HG02759 (cell line): ENCODE data around the gene GRK3.
"Not testable (repeated sequence)": the region's sequence is repeated elsewhere in the genome, so short reads cannot be mapped to it uniquely, and the experiment has no call there.

Experiments used
- ATAC-seq: cut with Tn5 transposase; IDR thresholded peaks from one replicate; pipeline ENCODE4 v1.9.1; 2021; ENCODE audit warnings: mild to moderate bottlenecking, moderate library complexity; ENCODE audit not compliant: unreplicated experiment

The GRK3 gene

DNA sequence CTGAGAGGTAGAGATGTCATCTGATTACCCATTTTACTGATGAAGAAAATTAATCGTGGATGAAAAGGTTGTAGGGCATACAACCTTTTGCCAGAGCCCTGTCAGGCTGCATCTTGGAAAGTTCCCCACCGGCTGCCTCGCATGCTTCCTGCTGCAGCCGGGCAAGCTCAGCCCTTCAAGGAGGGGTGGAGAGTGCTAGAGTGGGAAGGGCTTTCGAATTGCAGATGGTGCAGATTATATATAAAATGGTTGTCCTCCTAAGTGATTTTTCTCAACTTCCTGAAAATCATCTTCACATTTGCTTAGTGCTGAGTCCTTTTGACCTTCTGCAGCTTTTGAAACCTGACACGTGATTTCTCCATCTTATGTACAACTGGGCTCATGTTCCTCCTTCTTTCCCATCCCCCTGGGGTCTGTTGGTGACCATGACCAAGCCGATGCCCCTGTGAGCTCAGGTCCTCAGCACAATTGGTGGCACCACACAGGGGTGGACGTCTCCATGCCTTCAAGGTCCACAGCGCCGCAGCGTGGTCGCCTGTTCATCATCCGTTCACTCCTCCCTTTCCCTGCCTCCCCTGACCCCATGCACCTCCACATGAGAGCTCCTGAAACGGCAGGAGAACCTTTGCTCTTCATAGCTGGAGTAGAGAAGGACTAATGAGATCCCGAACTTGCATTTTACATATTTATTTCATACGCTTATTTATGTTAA is 129.9 kb downstream of the GRK3 start:
- no peak for ATAC-seq

DNA sequence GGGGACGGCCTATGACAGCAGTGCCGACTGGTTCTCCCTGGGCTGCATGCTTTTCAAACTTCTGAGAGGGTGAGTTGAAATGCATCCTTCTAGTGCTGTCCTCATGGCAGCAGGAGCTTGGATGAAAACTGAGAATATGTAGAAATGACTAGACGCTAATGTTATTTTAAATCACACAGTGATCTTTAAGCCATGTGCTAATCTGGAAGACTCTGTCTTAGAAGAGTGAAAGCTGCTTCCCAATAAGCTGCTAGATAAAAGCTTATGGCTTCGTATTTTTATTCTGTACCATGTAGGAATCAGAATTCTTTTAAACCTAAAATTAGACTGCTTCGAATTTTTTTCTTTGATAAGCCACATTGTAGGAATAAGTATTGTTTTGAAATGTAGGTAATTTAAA is 130.7 kb downstream of the GRK3 start:
- no peak for ATAC-seq

DNA sequence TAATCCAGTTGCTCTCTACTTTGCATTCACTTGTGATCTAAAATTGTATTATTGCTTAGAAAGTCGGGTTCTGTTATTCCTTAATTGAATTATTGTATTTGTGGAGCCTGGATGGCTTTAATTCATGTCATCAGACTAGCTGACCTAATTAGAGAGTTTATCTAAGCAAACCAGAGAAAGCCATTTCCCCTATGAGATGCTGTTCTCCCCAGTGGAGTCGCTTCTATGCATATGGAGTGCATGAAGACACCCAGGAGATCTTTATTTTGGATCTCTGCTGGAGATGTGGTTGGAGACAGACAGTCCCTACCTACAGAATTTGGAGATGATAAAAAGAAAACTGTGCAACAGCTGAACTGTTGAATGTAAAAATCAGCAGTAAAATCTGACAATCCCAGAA is 132.3 kb downstream of the GRK3 start:
- ATAC-seq: no peak

DNA sequence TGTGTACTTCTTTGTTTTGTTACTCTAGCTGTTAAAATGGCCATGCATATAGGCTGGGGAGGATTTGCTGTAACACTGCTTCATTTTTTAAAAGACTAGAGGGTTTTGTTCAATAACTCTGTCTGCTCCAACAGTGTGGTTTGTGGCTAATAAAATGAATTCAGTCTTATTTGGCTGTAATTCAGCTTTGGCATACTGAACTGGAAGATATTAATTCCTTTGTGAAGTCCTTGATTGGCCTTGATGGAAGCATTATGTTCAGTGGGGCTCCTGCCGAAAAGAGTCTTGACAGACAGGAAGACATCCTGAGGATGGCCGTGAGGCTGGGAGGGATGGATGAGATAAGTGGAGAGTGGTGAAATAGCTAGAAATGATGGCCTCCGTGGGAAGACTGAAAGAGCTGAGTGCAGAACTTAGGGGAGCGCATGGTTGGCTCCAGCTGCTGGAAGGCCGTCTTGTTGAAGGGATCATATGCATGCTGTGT is 132.7 kb downstream of the GRK3 start:
- no peak for ATAC-seq

DNA sequence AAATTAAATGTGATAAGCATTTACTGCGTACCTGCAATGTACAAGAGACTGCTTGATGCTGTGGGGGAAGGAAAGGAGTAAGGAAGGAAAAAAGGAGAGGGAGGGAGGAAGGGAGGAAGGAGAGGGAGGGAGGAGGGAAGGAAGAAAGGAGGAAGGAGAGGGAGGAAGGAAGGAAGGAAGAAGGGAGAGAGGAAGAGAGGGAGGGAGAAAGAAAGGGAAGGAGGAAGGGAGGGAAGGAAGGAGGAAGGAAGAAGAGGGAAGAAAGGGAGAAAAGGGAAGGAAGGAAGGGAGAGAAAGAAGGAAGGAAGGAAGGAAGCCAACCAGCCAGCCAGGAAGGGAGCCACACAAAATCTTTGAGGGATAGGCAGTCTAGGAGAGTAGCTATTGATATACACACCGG is 133.5 kb downstream of the GRK3 start:
- ATAC-seq: no peak

DNA sequence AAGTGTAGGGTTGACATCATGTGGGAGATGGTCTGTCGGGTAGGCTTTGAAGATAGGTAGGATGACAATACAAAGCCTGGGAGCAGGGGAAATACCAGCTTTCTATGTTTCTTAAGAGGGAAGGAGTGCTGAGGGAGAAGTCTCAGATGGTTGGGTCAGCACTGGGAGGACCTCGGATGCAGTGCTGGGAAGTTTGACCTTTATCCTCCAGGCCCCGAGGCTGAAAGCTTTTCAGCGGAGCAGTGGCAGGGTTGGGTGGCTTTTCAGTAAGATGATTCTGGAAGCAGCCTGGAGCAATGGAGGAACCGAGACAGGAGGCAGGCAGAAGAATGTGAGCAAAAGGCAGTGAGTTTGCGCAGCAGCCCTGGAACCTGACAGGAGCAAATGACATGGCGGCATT is 134.0 kb downstream of the GRK3 start:
- no peak for ATAC-seq

DNA sequence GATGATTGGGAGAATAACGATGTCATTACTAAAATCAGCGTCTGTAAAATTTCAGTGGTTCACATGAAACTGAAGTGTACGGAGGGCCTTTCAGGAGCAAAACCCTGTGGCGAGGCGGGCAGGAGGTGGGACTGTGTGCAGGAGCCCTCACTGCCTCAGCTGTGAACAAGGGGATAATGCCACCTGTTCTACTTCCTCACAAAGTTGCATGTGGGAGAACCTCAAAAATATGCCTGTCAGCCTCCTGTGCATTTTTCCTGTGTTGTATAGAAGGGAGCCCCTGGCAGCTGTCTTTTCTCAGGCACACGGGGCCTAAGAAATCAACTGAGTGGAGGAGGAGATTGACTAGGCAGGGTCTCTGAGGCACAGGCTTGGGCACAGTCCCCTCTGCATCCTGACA is 134.5 kb downstream of the GRK3 start:
- no peak for ATAC-seq

DNA sequence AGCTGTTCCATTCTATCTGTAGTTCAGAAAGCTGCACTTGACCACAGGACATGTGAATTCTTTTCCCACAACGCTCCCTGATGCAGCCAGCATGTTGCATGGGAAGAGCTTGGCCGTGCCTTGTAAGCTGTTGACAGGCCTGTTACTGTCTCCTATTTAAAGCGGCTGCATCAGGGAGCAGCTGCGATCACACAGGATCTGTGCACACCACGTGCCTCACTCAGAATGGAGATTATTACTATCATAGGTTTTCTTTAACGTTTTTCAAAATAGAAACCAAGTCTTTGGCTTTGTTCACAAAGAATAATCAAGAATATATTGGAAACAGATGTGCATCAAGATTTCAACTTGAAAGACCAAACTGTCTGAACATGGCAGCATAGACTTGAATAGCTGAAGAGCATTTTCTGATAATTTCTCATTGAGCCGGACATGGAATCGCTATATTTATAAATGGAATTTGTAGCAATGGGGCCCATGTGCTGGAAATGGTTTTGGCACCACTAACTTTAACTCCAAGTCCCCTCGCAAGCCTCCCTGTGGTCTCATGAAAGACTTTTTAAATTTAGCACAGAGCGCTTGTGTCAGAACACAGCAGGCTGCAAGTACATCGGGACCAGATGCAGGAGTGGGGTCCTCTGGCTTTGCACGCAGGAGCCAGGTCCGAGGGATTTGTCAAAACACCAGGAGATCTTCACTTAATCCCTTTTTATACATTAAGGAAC is 136.7 kb downstream of the GRK3 start:
- ATAC-seq: no peak

DNA sequence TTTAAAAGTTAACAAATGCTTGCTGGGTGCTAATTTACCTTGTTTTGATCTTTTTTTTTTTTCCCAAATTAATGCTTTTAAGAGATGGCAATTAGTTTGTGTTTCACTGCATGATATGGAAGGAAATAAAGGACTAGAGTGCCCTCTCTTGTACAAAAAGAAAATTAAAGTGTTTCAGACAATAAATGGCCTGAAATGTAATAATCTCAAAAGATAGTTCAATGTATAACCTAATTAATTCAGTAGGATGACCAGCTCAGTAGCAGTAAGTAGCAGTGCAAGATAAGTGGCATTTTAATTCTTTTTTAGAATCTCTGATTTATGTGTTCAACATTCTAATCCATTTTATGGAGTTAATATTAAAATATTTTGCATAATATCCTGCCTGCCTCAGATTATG is 137.6 kb downstream of the GRK3 start:
- ATAC-seq: no peak

DNA sequence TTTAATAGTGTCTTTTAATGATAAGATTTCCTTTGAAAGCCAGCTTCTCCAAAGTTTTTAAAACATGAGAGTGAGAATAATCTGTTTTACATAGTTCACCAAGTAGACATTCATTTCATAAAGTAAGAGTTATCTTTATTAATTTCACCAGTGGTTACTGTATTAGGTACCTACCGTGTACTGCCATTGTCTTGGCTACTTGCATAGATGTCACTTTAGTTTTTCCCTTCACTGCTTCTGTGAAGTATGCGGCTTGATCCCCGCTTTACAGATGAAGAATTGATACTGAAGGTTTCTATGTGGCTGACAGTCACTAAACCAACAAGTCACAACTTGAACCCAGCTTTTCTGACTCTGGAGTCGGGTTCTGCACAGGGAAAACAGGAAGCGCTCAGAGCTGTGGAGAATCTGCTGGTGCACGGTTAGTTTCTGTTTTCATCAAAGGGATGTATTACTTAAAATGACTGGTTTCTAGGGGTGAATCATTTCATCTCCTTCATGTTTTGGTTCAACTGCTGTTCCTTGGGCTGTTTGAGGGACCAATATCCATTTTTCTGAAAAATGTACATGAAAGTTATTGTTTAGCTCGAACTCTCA is 138.2 kb downstream of the GRK3 start:
- ATAC-seq: no peak

DNA sequence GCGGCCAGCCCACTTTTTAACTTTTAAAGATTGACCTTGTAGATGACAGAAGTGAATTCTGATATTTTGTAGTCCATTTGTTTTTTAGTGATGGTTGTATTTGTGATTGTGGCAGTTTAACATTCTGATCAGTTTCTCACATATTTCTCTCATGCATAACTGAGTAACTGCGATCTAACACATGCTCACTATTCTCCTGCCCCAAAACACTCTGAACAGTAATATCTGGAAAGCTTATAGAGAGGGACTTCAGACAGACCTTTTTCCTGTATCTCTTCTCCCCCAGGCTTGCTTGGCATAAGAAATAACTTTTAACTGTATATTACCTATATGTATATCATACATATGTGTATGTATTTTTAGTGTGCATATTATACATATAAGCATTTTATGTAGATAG is 140.2 kb downstream of the GRK3 start:
- no peak for ATAC-seq

DNA sequence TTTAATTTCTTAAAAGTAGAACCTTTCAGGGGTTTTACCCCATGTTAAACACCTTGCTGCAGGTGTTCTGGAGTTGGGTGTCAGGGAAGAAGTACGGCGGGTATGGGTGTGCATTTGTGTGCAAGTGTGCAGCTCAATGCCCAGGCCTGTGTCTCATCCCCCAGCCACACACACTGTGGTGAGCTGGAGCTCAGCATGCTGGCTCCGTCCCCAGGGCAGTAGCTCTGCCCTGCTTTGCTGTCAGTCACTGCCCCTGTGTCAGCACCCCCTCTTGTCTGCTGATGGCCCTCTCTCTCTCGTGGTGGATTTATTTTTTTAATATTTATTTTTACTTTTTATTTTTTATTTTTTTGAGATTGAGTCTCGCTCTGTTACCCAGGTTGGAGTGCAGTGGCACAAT is 141.7 kb downstream of the GRK3 start:
- ATAC-seq: no peak

DNA sequence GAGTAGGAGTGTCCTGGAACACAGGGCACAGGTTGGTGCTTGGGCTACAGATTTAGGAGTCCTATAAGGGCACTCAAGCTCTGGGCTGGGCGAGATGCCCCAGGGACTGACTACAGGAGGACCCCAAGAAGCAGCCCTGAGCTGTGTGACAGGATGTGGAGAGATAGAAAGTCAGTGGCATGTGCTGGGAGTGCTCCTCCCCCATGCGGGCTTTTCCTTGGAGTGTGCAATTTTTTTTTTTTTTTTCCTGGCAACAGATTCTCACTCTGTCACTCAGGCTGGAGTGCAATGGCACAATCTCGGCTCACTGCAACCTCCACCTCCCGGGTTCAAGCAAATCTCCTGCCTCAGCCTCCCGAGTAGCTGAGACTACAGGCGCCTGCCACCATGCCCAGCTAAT is 144.0 kb downstream of the GRK3 start:
- not testable (repeated sequence) for ATAC-seq

DNA sequence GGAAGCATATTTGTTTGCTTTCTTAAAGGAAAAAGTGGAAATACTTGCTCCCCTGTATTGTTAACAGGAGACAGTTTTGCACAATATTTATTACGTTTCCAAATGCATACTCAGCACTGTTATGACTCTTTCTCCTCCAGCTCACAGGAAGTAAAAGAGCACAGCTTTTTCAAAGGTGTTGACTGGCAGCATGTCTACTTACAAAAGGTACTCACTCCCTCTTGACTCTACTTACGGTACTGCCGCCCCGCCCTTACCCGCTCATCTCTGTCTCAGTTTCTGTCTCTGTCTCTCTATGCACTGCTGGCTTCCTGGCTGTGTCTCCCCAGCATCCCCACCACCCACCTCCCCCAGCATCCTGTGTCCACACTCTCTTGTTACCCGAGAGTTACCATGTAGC is 145.3 kb downstream of the GRK3 start:
- ATAC-seq: no peak

DNA sequence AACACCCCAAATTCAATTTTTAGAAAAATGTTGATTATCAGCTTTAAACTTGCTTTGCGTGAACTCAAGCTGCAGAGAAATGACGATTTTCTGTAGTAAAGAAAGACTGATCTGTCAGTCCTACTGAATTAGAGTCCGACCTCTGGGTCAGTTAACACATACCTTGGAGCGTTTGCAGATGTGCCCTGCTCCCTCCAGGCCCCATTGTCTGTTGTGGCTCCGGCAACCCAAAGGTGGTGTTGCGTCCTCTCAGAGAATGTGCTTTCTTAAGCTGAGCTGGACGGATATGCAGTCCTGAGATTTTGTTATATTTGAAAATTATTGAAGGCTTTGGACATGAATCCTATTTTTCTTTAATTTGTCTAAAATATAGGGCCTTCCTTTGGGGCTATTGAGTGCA is 146.0 kb downstream of the GRK3 start:
- ATAC-seq: no peak

DNA sequence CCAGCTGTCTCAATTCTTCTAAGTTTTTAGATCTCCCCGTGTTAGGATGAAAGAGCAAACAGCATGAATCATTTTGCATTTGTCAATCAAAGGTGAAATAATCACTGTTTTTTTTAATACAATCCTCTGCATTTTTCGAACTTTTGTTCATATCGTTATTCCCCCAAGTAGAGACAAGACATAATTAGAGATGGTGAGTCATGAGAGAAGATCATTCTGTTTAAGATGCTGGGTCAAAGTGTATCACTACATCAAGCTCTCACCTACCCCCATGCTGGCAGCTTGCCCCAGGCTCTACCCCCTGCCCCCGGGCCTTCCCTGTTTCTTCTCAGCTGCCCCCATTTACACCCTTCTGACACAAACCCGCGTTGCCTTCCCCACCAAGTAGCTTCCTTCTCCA is 147.0 kb downstream of the GRK3 start:
- no peak for ATAC-seq

DNA sequence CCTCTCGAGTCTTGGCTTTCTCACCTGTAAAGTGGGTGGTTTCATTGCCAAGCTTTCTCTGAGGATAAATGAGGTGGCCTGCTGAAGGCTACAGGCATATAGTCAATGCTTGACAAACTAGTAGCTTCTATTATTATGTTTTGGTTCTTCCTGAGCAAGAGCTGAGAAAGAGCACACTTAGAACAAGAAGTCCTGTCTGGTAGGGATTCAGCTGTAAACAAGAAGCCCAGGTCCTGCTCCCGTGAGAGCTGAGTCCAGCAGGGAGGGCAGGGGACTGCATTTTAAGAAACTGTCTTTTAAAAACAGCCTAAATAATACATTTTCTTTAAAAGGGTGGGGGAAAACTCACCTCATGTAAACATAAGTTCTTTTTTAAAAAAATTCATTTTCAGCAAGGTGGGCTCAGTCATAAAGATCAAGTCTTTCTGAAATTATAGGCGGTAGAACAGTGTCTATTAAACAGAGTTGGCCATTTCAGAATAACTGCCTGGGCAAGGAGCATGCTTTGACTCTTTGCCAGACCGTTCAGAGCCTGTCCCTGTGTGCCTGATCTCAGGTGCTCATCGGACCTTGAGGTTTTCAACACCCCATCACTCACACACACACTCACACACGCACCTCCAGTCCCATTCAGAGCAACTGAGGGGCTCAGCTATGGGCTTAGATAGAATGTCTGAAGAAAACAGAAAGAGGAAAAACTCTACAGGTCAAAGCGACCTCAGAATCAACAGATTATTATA is 148.4 kb downstream of the GRK3 start:
- ATAC-seq: no peak

DNA sequence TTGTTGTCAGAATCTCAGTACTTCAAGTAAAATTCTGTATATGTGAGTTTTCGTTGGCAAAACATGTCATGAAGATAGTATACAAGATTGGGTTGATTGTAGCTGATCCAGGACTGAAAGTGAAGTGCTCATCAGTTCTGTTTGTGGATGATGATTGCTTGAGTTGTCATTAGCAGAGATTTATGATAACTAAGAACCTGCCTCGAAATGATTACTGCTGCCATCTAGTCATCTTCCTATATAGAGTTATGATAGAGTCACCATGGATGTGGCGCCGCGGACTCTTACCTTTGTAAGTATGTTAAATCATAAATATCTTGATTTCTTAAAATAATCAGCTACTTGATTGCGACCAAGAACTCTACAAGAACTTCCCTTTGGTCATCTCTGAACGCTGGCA is 149.6 kb downstream of the GRK3 start:
- ATAC-seq: no peak

DNA sequence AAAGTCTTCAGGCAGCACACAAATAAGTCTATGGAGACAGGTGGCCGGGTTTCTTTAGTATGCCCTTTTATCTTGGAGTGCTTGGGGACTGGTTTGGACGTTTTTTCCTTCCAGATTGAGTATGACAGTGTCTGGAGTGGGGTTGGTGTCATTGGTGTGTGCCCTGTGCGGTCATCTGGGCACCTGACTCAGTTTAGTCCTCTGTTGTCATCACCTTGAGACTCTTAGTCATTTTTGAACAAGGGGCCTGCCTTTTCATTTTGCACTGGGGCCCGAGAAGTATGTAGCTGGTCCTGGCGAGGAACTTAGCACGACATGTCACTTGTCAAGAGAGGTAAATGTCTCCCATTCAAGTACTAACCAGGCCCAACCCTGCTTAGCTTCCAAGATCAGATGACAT is 150.3 kb downstream of the GRK3 start:
- ATAC-seq: no peak

DNA sequence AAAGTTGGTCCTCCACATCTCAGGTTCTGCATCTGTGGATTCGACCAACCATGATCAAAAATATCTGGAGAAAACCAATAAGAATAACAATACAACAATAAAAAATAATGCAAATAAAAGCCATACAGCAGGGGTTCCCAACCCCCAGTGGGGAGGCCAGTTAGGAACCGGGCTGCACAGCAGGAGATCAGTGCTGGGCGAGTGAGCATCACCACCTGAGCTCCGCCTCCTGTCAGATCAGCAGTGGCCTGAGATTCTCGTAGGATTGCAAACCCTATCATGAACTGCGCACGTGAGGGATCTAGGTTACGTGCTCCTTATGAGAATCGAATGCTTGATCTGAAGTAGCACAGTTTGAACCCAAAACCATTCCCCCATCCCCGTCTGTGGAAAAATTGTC is 152.2 kb downstream of the GRK3 start:
- no peak for ATAC-seq

DNA sequence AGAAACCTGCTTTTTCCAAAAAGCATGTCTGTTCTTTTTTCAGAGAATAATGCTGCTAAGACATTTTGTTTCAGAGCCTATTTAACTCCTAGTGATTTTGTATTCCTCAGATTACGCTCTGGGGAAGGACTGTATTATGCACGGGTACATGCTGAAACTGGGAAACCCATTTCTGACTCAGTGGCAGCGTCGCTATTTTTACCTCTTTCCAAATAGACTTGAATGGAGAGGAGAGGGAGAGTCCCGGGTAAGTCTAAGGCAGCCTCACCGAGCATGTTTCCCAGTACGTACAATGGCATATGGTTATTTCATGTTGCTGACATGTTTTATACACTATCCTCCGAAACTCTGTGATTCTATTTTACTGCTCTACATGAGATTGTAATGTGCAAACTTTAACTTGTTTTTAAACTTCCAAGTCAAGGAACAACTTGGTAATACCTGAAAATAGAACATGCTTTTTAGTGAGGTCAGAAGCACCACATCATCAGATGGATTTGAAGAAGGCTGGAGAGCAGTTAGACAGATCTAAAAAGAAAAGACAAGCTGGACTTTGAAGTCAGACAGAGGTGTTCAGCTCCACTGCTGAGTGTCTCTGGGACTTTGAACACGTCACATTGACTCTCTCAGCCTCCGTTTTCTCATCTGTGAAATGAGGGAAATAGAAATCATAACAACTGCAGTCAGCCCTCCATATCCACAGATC is 153.8 kb downstream of the GRK3 start:
- ATAC-seq: no peak
